Kidney (tissue), 14 donors: ENCODE data around the gene CDH2. TPM values are rescaled to one million over a fixed set of nuclear protein-coding genes. Genes with fewer than 3 reads are reported as not detected.

ENCODE experiments used
- DNase-seq, 5 donors: peaks; one replicate each; pipeline ENCODE4 v3.0.0-alpha.2; 2013 to 2020
- FAIRE-seq: peaks from 2 replicates; lab custom pipeline; 2012; peaks lifted over from hg19 to GRCh38; lab: Jason Lieb, UNC
- H3K27ac ChIP-seq, 2 donors: one replicate each; pipeline ENCODE4 v1.7.0; 2013; ENCODE audit warnings: low read depth in 2 of 2, low read length in 2 of 2, inconsistent platforms in 1 of 2
- H3K27me3 ChIP-seq: one replicate; pipeline ENCODE4 v1.7.1; 2013; ENCODE audit warnings: low read length, inconsistent platforms; ENCODE audit not compliant: control insufficient read depth, insufficient read depth
- H3K36me3 ChIP-seq, 3 donors: one replicate each; pipeline versions ENCODE4 v1.7.0 to v1.7.1; 2013; ENCODE audit warnings: low read length in 3 of 3, control low read depth in 1 of 3, inconsistent platforms in 1 of 3; ENCODE audit not compliant: insufficient read depth in 3 of 3, control insufficient read depth in 2 of 3
- H3K4me1 ChIP-seq, 3 donors: one replicate each; pipeline versions ENCODE4 v1.7.0 to v1.7.1; 2013; ENCODE audit warnings: low read length in 3 of 3, inconsistent platforms in 1 of 3, low read depth in 1 of 3; ENCODE audit not compliant: control insufficient read depth in 2 of 3, insufficient read depth in 2 of 3
- H3K4me3 ChIP-seq, 3 donors: one replicate each; pipeline versions ENCODE4 v1.7.0 to v1.8.1; 2013; ENCODE audit warnings: low read length in 3 of 3, control low read depth in 1 of 3, inconsistent platforms in 1 of 3
- H3K9ac ChIP-seq, 3 donors: one replicate each; pipeline versions ENCODE4 v1.7.0 to v1.7.1; 2013; ENCODE audit warnings: low read length in 3 of 3, control low read depth in 1 of 3, inconsistent platforms in 1 of 3
- H3K9me3 ChIP-seq, 3 donors: one replicate each; pipeline versions ENCODE4 v1.7.0 to v1.7.1; 2013; ENCODE audit warnings: low read length in 3 of 3, control low read depth in 1 of 3, inconsistent platforms in 1 of 3; ENCODE audit not compliant: control insufficient read depth in 2 of 3, insufficient read depth in 1 of 3
- CTCF ChIP-seq: IDR thresholded peaks from 3 replicates; pipeline ENCODE4 v1.5.1; 2012; ENCODE audit warnings: mild to moderate bottlenecking, moderate library complexity, borderline replicate concordance; ENCODE audit not compliant: insufficient read depth; ENCODE audit errors: extremely low read depth
- intact Hi-C: fragments of 100-400 bp; cut with DNase I; formaldehyde crosslinking; loops from one replicate; pipeline ENCODE4 v1.11.1; 2022
- polyA plus RNA-seq: library from polyadenylated mRNA; stranded (reverse); fragments of 350-450 nt; fragmentation: Illumina TruSeq; extraction: RNeasy Lipid Tissue Mini Kit (QIAGEN cat#74804); gene quantifications from one replicate; pipeline ENCODE4 v1.2.3, GENCODE V29; 2014; ENCODE audit warnings: low read depth, low replicate concordance; ENCODE audit not compliant: insufficient read depth
- total RNA-seq: library from RNA; stranded (reverse); fragmentation: NEBNext Ultra II Directional; extraction: Animal tissue kit (Norgen Biotek cat#: 25700); gene quantifications from one replicate; pipeline ENCODE4 v1.2.1, GENCODE V29; 2021
- donor health status: control.
- donor health status: control.
- donor health status: control.
- donor health status: control.
- donor health status: control.
- donor health status: DM: yes; HTN: yes; CAD: no.
- donor health status: Normal renal cell carcinoma (clear cell type).

CDH2 gene
- total and polyA plus RNA-seq, 2 donors from 2014 or later = 6.3 to 29.6 TPM

GRCh38 chr18:27948986-27949385, 227.9 kb downstream of the CDH2 start:
- Histone ChIP-seq H3K9ac (no peak overlapping the region), H3K4me1 (no peaks in the 10 kb centered on the region), H3K4me3 (no peak overlapping the region), H3K27me3 (no peaks in the 10 kb centered on the region), H3K36me3 (no peaks in the 10 kb centered on the region), H3K27ac (no peak overlapping the region), H3K9me3 (no peaks in the 10 kb centered on the region)
- TF ChIP-seq CTCF = no peak
- FAIRE-seq = no peak
- intact Hi-C loops = no loop called here
- DNase-seq = no peak

- intact Hi-C loops = no loop called here
- no peaks in the 10 kb centered on the region for H3K27me3 ChIP-seq
- H3K9ac ChIP-seq = no peak overlapping the region
- no peak overlapping the region for H3K27ac ChIP-seq
- DNase-seq (no peak), FAIRE-seq (no peak)
- H3K4me3 ChIP-seq = no peak overlapping the region
- no peaks in the 10 kb centered on the region for H3K36me3 ChIP-seq
- TF ChIP-seq CTCF = no peak
- H3K4me1 ChIP-seq = no peaks in the 10 kb centered on the region
- H3K9me3 ChIP-seq = no peaks in the 10 kb centered on the region
Measured at GRCh38 chr18:27942706-27943105, 234.2 kb downstream of the CDH2 start.

- no peak overlapping the region for H3K4me3 ChIP-seq
- DNase-seq = no peak
- H3K9me3 ChIP-seq = no peaks in the 10 kb centered on the region
- TF ChIP-seq CTCF = no peak
- intact Hi-C loops = no loop called here
- no peaks in the 10 kb centered on the region for H3K36me3 ChIP-seq
- no peaks in the 10 kb centered on the region for H3K27me3 ChIP-seq
- no peak for FAIRE-seq
- no peak overlapping the region for H3K27ac ChIP-seq
- H3K9ac ChIP-seq = no peak overlapping the region
- no peaks in the 10 kb centered on the region for H3K4me1 ChIP-seq
Measured at GRCh38 chr18:27931535-27931934, 245.4 kb downstream of the CDH2 start.

GRCh38 chr18:27922780-27923179, 254.2 kb downstream of the CDH2 start:
- intact Hi-C loops = no loop called here
- no peak for FAIRE-seq
- Histone ChIP-seq H3K27me3 (no peaks in the 10 kb centered on the region), H3K9ac (no peak overlapping the region), H3K4me3 (no peak overlapping the region), H3K9me3 (no peaks in the 10 kb centered on the region), H3K27ac (no peak overlapping the region), H3K36me3 (no peaks in the 10 kb centered on the region), H3K4me1 (no peaks in the 10 kb centered on the region)
- TF ChIP-seq CTCF = no peak
- peak in 2 of 5 donors; percentile 25 to 38 for DNase-seq
